Spinal cord (tissue), 10 donors: ENCODE data around the gene SRXN1. TPM values are rescaled to one million over a fixed set of nuclear protein-coding genes. Genes with fewer than 3 reads are reported as not detected.
"Not testable (repeated sequence)": the region's sequence is repeated elsewhere in the genome, so short reads cannot be mapped to it uniquely, and the experiment has no call there.

ENCODE experiments used
- DNase-seq, 6 donors: peaks; one replicate each; pipeline versions ENCODE4 v3.0.0 to v3.0.0-alpha.2; 2013 to 2015; ENCODE audit warnings: low spot score in 6 of 6, low read depth in 4 of 6
- H3K27ac ChIP-seq: one replicate; pipeline ENCODE4 v1.5.1; 2013; ENCODE audit warnings: low read depth, low read length, control low read depth
- H3K27me3 ChIP-seq: one replicate; pipeline ENCODE4 v1.6.1; 2013; ENCODE audit warnings: low read length; ENCODE audit not compliant: control insufficient read depth, insufficient read depth
- H3K36me3 ChIP-seq: one replicate; pipeline ENCODE4 v1.6.1; 2013; ENCODE audit warnings: low read length; ENCODE audit not compliant: control insufficient read depth, insufficient read depth
- H3K4me1 ChIP-seq: one replicate; pipeline ENCODE4 v1.6.1; 2013; ENCODE audit warnings: low read length; ENCODE audit not compliant: control insufficient read depth, insufficient read depth
- H3K4me3 ChIP-seq: one replicate; pipeline ENCODE4 v1.5.1; 2013; ENCODE audit warnings: low read depth, low read length, control low read depth
- H3K9me3 ChIP-seq: one replicate; pipeline ENCODE4 v1.6.1; 2013; ENCODE audit warnings: low read length; ENCODE audit not compliant: control insufficient read depth, insufficient read depth
- WGBS: methylation state at CpG from one replicate; pipeline ENCODE4 v1.1.5; 2013; ENCODE audit warnings: missing lambda C conversion rate; ENCODE audit not compliant: insufficient coverage; 5-methylcytosine and 5-hydroxymethylcytosine counted together
- long read RNA-seq, 4 donors: transcript quantifications; one replicate each; lab custom pipeline, GENCODE V29; 2026
- polyA plus RNA-seq, 2 donors: library from polyadenylated mRNA; unstranded; fragments of 120-200 nt; gene quantifications; one replicate each; pipeline ENCODE4 v1.2.1, GENCODE V29; 2013; ENCODE audit not compliant: insufficient read length in 2 of 2
- total RNA-seq, 2 donors: library from RNA; depleted of rRNA in 1 of 2; stranded (reverse); fragments of 120-200 nt in 1 of 2; fragments of >200 nt in 1 of 2; gene quantifications; one replicate each; pipeline versions ENCODE4 v1.2.3 to v1.2.4, GENCODE V29; 2013 to 2014
- donor health status: healthy.

The SRXN1 gene
- 10 to 100 TPM; 21.1 to 21.8 TPM for total RNA-seq
- polyA plus RNA-seq: 10 to 100 TPM; 20.3 to 23.8 TPM
- long read RNA-seq, donor 1, transcript SRXN1-201 (2 exons, 2,698 nt): major isoform, 13 of 30 reads
- long read RNA-seq, donor 1, partial matches to known transcripts: 17 of 30 reads
- long read RNA-seq, donor 1, other reads (novel, unspliced or antisense): 0 of 30 reads
- long read RNA-seq, donor 2, transcript SRXN1-201 (2 exons, 2,698 nt): major isoform, 5 of 12 reads
- long read RNA-seq, donor 2, partial matches to known transcripts: 7 of 12 reads
- long read RNA-seq, donor 2, other reads (novel, unspliced or antisense): 0 of 12 reads
- long read RNA-seq, donor 3, transcript SRXN1-201 (2 exons, 2,698 nt): major isoform, 8 of 8 reads
- long read RNA-seq, donor 3, partial matches to known transcripts: 0 of 8 reads
- long read RNA-seq, donor 3, other reads (novel, unspliced or antisense): 0 of 8 reads
- long read RNA-seq, donor 4, partial matches to known transcripts: 0 of 1 reads
- long read RNA-seq, donor 4, other reads (novel, unspliced or antisense): 0 of 1 reads

DNA sequence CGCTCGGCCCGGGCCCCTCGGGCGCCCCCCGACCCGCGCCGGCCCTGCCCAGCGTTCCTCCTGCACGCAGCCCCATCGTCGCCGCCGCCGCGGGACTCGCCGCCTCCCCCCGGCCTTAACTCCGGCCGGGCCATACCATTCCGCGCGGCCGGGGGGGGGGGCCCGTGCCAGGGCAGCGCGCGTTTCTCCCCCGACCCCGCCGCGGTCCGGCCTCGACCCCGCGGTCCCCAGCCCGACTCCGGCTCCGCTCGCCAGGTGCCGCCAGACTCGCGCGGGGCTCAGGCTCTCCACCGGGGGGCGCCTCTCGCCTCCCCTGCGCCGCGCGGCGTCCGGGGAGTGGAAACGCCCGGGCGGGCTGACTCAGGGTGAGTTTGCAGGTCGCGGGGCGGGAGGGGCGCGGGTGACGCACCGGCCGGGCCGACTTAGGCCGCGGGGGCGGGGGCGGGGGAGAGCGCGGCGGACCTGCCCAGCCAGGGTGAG lies at the start of gene SRXN1:
Gene SRXN1 (minus strand): TSS at position 91 of the 480 bp plus-strand sequence. CDS start 15 bp downstream, at position 76.
- WGBS: under 1% methylated on average over 74 of the region's 74 CpGs
- peak in 2 of 6 donors; percentile 84 to 91 for DNase-seq
- peaks cover 20% of the 10 kb centered on the region for H3K4me1 ChIP-seq
- peaks cover under 1% of the 10 kb centered on the region for H3K27me3 ChIP-seq
- peaks cover 21% of the 10 kb centered on the region for H3K36me3 ChIP-seq
- H3K27ac ChIP-seq: no peak within 1 kb of the TSS
- no peaks in the 10 kb centered on the region for H3K9me3 ChIP-seq
- H3K4me3 ChIP-seq: peak within 1 kb of the TSS; percentile 66

- no peak overlapping the region for H3K4me3 ChIP-seq
- H3K9me3 ChIP-seq: no peaks in the 10 kb centered on the region
- H3K27ac ChIP-seq: no peak overlapping the region
- H3K27me3 ChIP-seq: no peaks in the 10 kb centered on the region
- DNase-seq: peak in 1 of 6 donors; percentile 77
- WGBS: 31% methylated on average over 3 of the region's 6 CpGs
- H3K36me3 ChIP-seq: no peaks in the 10 kb centered on the region
- peaks cover 15% of the 10 kb centered on the region for H3K4me1 ChIP-seq
These were observed 48.6 kb upstream of the SRXN1 start for GRCh38 chr20:701401-702129.

GRCh38 chr20:699811-700338 lies 46.9 kb upstream of the SRXN1 start:
- Histone ChIP-seq H3K27me3 (no peaks in the 10 kb centered on the region), H3K36me3 (no peaks in the 10 kb centered on the region), H3K9me3 (no peaks in the 10 kb centered on the region), H3K4me1 (peaks cover 15% of the 10 kb centered on the region), H3K4me3 (no peak overlapping the region), H3K27ac (no peak overlapping the region)
- 28% methylated on average over 10 of the region's 10 CpGs for WGBS
- peak in 2 of 6 donors; percentile 76 to 78 for DNase-seq

- Histone ChIP-seq H3K36me3 (no peaks in the 10 kb centered on the region), H3K4me3 (no peak overlapping the region), H3K9me3 (no peaks in the 10 kb centered on the region), H3K27me3 (no peaks in the 10 kb centered on the region), H3K27ac (no peak overlapping the region), H3K4me1 (peaks cover 15% of the 10 kb centered on the region)
- no peak for DNase-seq
- 53% methylated on average over 5 of the region's 6 CpGs for WGBS
These were observed 46.3 kb upstream of the SRXN1 start for GRCh38 chr20:699342-699741.

DNA sequence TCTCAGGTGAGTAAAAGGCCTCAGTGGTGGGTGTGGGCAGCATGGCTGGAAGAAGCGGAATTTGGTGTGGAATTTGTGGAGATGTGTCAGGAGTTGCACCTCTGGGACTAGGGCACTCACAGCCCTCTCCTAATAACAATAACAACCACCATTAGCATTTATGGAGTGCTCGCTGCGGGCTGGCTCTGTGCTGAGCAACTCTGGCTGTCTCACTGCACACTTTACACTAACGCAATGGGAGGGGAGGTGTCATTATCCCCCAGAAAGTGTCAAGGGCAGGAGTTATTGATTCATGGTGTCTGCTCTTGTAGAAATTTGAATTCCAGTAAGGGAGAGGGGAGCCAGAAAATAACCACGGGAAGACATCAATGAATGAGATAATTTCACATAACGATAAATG lies 45.3 kb upstream of the SRXN1 start:
- no peak overlapping the region for H3K27ac ChIP-seq
- DNase-seq: peak in 1 of 6 donors; percentile 73
- H3K36me3 ChIP-seq: no peaks in the 10 kb centered on the region
- peaks cover 15% of the 10 kb centered on the region for H3K4me1 ChIP-seq
- WGBS: 83% methylated on average over 2 of the region's 6 CpGs
- no peak overlapping the region for H3K4me3 ChIP-seq
- H3K27me3 ChIP-seq: no peaks in the 10 kb centered on the region
- H3K9me3 ChIP-seq: no peaks in the 10 kb centered on the region

GRCh38 chr20:697826-698225 lies 44.8 kb upstream of the SRXN1 start:
- WGBS: 84% methylated on average over 6 of the region's 9 CpGs
- no peaks in the 10 kb centered on the region for H3K36me3 ChIP-seq
- no peak overlapping the region for H3K27ac ChIP-seq
- DNase-seq: no peak
- H3K27me3 ChIP-seq: no peaks in the 10 kb centered on the region
- H3K9me3 ChIP-seq: no peaks in the 10 kb centered on the region
- peaks cover 15% of the 10 kb centered on the region for H3K4me1 ChIP-seq
- H3K4me3 ChIP-seq: no peak overlapping the region

DNA sequence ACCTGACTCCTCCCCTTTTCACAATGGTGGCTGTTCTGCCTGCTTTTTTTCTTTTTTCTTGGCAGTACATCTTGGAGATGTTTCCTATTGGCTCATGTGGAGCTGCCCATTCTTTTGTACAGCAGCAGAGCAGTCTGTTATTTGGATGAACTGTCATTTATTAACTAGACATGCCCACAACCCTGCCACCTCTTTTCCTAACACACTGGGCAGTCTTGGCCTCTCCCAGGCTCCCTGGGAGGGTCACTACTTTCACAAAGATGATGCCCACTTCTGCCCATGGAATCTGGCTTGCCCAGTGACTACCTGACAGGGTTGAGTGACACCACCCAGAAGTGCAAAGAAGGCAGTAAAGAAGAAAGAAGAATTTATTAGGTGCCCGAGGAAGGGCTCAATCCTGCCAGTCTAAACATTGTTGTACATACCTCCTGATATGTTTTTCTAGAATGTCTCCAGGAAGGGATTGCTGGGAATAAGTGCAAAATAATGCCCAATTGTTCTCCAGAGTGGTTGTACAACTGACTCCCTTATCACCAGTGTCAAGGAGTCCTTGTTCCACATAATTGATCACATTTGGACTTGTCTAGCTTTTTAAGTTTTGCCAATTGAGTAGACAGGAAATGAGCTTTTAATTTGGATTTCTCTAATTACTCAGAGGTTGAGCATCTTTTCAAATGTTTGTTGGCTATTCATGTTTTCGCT lies 42.3 kb upstream of the SRXN1 start:
- no peak for DNase-seq
- Histone ChIP-seq H3K27ac (no peak overlapping the region), H3K4me3 (no peak overlapping the region), H3K4me1 (peaks cover 12% of the 10 kb centered on the region), H3K36me3 (no peaks in the 10 kb centered on the region), H3K27me3 (no peaks in the 10 kb centered on the region), H3K9me3 (no peaks in the 10 kb centered on the region)
- WGBS: no CpG with 5 or more reads among the region's 2 CpGs

DNA sequence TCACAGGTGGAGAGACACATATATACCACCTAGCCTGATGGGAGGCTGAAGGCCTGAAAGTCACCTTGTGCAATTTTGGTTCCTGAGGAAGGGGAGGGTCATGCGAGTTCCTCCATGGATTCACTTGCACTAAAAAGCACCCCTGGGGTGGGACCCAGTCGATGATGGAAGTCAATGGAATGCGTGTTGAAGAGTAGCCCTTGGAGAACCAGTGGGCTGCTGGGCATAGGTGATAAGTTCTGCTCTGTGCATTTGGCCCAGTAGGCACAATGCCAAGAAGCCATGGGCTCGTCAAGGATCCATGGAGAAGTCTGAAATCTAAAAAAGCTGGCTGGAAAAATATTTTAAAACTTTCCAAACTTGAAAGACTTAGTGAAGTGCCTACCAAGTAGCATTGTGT lies 41.5 kb upstream of the SRXN1 start:
- no peak overlapping the region for H3K4me3 ChIP-seq
- peaks cover 4% of the 10 kb centered on the region for H3K4me1 ChIP-seq
- H3K36me3 ChIP-seq: no peaks in the 10 kb centered on the region
- DNase-seq: no peak
- H3K27ac ChIP-seq: no peak overlapping the region
- no peaks in the 10 kb centered on the region for H3K27me3 ChIP-seq
- 77% methylated on average over 3 of the region's 4 CpGs for WGBS
- H3K9me3 ChIP-seq: no peaks in the 10 kb centered on the region

GRCh38 chr20:693786-694185 lies 40.8 kb upstream of the SRXN1 start:
- not testable (repeated sequence) for DNase-seq, H3K36me3 ChIP-seq, H3K9me3 ChIP-seq, H3K27ac ChIP-seq, H3K27me3 ChIP-seq, H3K4me1 ChIP-seq, H3K4me3 ChIP-seq
- 82% methylated on average over 6 of the region's 10 CpGs for WGBS
